Cardiac muscle cell (in vitro differentiated cells and primary cell): ENCODE results near the gene SAT1. TPM values are rescaled to one million over a fixed set of nuclear protein-coding genes. Genes with fewer than 3 reads are reported as not detected.

Experiments used
- DNase-seq, 2 donors: peaks; one replicate each; pipeline versions ENCODE4 v3.0.0 to v3.0.0-alpha.2; 2010 to 2017; ENCODE audit warnings: low read depth in 1 of 2, low spot score in 1 of 2
- H3K27ac ChIP-seq: fragments of 200-600 bp; sonication (generic); 2 replicates; pipeline ENCODE4 v1.5.1; 2016
- H3K27me3 ChIP-seq: fragments of 200-600 bp; sonication (generic); 2 replicates; pipeline ENCODE4 v1.6.0; 2016; ENCODE audit warnings: control low read depth
- H3K36me3 ChIP-seq: fragments of 200-600 bp; sonication (generic); 2 replicates; pipeline ENCODE4 v1.5.1; 2016; ENCODE audit warnings: control low read depth
- H3K4me1 ChIP-seq: fragments of 200-600 bp; sonication (generic); 2 replicates; pipeline ENCODE4 v1.8.1; 2017; ENCODE audit warnings: low read depth, mild to moderate bottlenecking, mixed run types
- H3K4me3 ChIP-seq: fragments of 200-600 bp; sonication (generic); 2 replicates; pipeline ENCODE4 v1.5.1; 2016; ENCODE audit warnings: mild to moderate bottlenecking
- H3K9me3 ChIP-seq: fragments of 200-600 bp; sonication (generic); 2 replicates; pipeline ENCODE4 v1.5.1; 2017; ENCODE audit warnings: low read depth, mild to moderate bottlenecking, control low read depth
- CTCF ChIP-seq: IDR thresholded peaks from 2 replicates; pipeline ENCODE4 v1.5.1; 2012; ENCODE audit warnings: low read depth, mild to moderate bottlenecking, low read length
- polyA plus RNA-seq: library from polyadenylated mRNA; unstranded; fragments of >200 nt; fragmentation: Nextera tagmentation; extraction: Ambion mirVana; gene quantifications from 2 replicates; pipeline ENCODE4 v1.2.1, GENCODE V29; 2016
- total RNA-seq: library from RNA; depleted of rRNA; stranded (reverse); fragments of >200 nt; gene quantifications from 2 replicates; pipeline ENCODE4 v1.2.3, GENCODE V29; 2016

The SAT1 gene
- total and polyA plus RNA-seq, 2 experiments from 2014 or later: 127 to 238 TPM

DNA sequence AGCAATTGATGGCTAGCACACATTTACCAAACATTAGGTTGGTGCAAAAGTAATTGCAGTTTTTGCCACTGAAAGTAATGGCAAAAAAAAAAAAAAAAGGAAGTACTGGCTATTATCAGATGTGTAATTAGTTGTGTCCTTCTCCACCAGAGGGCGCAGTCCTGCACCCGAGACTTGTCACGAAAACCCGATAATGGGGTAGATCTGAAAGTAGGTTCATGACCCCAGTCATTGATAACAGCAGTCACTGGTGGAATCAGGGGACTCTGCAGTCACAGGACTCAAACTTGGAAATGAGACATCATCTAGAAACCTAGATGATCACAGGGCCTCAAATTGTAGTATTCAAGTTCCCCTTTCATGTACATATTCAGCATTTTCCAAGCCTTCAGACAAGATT is 26.8 kb upstream of the SAT1 start:
- peak; percentile 65 to 80 for DNase-seq
- Histone ChIP-seq H3K9me3 (no peaks in the 10 kb centered on the region), H3K27ac (no peak overlapping the region), H3K27me3 (no peaks in the 10 kb centered on the region), H3K4me3 (no peak overlapping the region), H3K4me1 (peaks cover 4% of the 10 kb centered on the region), H3K36me3 (no peaks in the 10 kb centered on the region)
- TF ChIP-seq CTCF: peak; percentile 49

- DNase-seq: no peak
- Histone ChIP-seq H3K4me3 (no peak overlapping the region), H3K4me1 (peaks cover 4% of the 10 kb centered on the region), H3K36me3 (no peaks in the 10 kb centered on the region), H3K9me3 (no peaks in the 10 kb centered on the region), H3K27ac (no peak overlapping the region), H3K27me3 (no peaks in the 10 kb centered on the region)
- TF ChIP-seq CTCF: no peak
Observed at GRCh38 chrX:23759821-23760220, 23.2 kb upstream of the SAT1 start.

DNA sequence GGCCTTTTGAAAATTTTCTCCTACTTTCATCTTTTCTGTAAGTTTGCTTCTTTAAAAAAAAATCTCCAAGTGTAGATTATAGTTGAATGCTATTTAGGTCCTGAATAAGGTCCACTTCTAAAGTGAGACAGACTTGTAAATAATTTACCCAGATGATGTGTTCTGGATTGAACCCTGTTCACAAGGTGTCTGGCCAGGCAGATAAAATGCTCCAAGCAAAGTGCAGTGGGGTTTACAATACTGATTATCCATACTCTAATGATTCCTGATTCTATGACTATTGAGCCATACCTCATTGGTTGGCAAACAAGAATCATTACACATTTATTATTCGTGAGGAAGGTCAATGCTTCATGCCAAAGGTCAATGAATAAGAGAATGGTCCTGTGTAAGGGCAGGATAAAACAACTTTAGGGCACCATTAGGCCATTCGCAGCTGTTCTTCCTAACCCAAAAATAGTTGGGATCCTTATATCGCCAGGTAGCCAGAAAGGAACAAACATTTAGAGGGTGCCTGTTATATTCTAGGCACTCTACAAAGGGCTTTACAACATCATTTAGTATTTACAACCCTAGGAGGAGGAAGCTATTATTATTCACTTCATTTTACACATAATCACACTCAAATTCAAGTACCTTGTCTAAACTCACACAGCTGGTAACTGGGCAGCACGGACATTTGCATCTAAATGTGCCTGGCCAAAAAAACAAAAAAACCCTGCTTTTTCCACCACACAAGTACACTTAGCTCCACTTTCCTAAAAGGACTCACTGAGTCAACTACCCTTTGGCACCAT is 18.6 kb upstream of the SAT1 start:
- no peaks in the 10 kb centered on the region for H3K9me3 ChIP-seq
- H3K4me1 ChIP-seq: no peaks in the 10 kb centered on the region
- no peak for DNase-seq
- no peak overlapping the region for H3K4me3 ChIP-seq
- H3K27ac ChIP-seq: no peak overlapping the region
- H3K36me3 ChIP-seq: no peaks in the 10 kb centered on the region
- TF ChIP-seq CTCF: no peak
- no peaks in the 10 kb centered on the region for H3K27me3 ChIP-seq

GRCh38 chrX:23765449-23765848 is 17.5 kb upstream of the SAT1 start:
- Histone ChIP-seq H3K27me3 (no peaks in the 10 kb centered on the region), H3K4me3 (no peak overlapping the region), H3K36me3 (no peaks in the 10 kb centered on the region), H3K27ac (no peak overlapping the region), H3K9me3 (no peaks in the 10 kb centered on the region), H3K4me1 (no peaks in the 10 kb centered on the region)
- DNase-seq: no peak
- no peak for TF ChIP-seq CTCF

DNA sequence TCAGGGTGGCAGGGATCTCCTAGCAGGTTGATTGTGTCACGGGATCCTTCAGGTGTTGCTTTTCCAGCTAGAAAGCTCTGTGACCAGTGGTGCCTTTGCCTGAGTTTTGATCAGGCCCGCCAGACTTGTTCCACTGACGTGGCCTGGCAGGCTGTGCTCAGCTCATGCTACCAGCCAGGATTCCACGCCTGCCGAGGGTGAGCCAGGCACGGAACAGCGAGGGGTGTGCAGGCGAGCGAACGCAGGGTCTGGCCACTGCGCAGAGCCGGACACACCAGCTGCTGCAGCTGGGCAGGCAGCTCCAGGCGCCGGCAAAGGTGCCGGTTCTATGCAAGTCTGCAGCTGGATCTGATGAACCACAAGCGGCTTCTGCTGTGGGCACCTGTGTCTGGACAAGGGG is 17.1 kb upstream of the SAT1 start:
- no peaks in the 10 kb centered on the region for H3K4me1 ChIP-seq
- TF ChIP-seq CTCF: no peak
- no peak overlapping the region for H3K27ac ChIP-seq
- H3K9me3 ChIP-seq: no peaks in the 10 kb centered on the region
- no peaks in the 10 kb centered on the region for H3K27me3 ChIP-seq
- H3K36me3 ChIP-seq: no peaks in the 10 kb centered on the region
- DNase-seq: no peak
- H3K4me3 ChIP-seq: no peak overlapping the region
